ENCODE results near the gene GALR1. TPM values are rescaled to one million over a fixed set of nuclear protein-coding genes. Genes with fewer than 3 reads are reported as not detected.
A peak's percentile ranks its signal among the peaks of the same experiment; 100 is the strongest.

GALR1 gene, protein sequence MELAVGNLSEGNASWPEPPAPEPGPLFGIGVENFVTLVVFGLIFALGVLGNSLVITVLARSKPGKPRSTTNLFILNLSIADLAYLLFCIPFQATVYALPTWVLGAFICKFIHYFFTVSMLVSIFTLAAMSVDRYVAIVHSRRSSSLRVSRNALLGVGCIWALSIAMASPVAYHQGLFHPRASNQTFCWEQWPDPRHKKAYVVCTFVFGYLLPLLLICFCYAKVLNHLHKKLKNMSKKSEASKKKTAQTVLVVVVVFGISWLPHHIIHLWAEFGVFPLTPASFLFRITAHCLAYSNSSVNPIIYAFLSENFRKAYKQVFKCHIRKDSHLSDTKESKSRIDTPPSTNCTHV
- under 1 TPM in 2 of 3 donors, not detected in 1; under 0.01 TPM for total RNA-seq

DNA sequence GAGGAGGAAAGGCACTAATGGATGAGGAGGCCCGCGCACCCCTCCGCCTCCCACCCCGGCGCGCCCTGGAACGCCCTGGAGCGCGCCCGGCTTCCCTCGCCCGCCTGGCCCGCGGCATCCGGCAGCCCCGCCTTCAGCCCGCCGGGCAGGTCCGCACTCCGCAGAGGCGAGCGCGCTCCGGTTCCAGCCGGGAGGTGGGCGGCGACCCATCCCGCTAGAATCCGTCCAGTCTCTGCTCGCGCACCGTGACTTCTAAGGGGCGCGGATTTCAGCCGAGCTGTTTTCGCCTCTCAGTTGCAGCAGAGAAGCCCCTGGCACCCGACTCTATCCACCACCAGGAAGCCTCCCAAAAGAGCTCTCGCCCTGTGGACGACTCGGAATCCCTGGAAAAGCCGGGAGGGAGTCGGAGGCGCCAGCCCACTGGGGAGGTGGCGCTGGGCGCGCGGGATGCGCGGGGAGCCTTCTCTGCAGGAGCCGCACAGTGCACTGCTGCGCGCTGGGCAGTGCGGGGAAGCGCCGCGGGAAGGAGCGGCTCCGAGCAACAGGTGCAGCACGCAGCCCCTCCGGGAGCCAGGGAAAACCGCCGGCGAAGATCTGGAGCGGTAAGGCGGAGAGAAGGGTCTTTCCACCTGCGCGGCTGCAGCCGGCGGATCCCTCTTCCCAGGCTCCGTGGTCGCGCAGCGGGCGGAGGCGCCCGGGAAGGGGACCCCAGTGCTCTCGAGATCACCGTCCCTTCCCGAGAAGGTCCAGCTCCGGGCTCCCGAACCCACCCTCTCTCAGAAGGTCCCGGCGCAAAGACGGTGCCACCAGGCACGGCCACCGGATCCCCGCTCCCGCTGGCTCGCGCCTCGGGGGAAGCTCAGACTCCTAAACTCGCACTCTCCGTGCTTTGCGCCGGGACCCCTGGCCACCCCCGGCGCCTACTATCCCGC is at the start of gene GALR1:
TSS of gene GALR1 (plus strand) at position 280 of the 932 bp plus-strand sequence. CDS start 701 bp downstream, outside the sequence.
- Histone ChIP-seq H3K4me1 (peaks cover 0 to 10% of the 10 kb centered on the region in 2 donors), H3K27me3 (peaks cover 0 to 59% of the 10 kb centered on the region in 2 donors), H3K36me3 (no peaks in the 10 kb centered on the region), H3K27ac (no peak within 1 kb of the TSS), H3K9me3 (peaks cover 0 to 10% of the 10 kb centered on the region in 2 donors), H3K4me3 (peak within 1 kb of the TSS; percentile 31 to 58 (median 32))
- DNase-seq (ENCODE audit: low spot score in 2 of 2): no peak
- intact Hi-C loops (cut with DNase I; ENCODE audit: low total_unique reads): no loop called here
- TF ChIP-seq POLR2A (IDR thresholded peaks at IDR 0.05) (no peak), CTCF (IDR thresholded peaks at IDR 0.05) (no peak), POLR2AphosphoS5 (IDR thresholded peaks at IDR 0.05) (no peak)

GRCh38 chr18:77201506-77201905 is 48.1 kb upstream of the GALR1 start:
- Histone ChIP-seq H3K27ac (no peak overlapping the region), H3K36me3 (no peaks in the 10 kb centered on the region), H3K27me3 (no peaks in the 10 kb centered on the region), H3K4me3 (no peak overlapping the region), H3K4me1 (no peaks in the 10 kb centered on the region), H3K9me3 (no peaks in the 10 kb centered on the region)
- intact Hi-C loops (cut with DNase I; ENCODE audit: low total_unique reads): no loop called here
- TF ChIP-seq POLR2AphosphoS5 (IDR thresholded peaks at IDR 0.05) (no peak), CTCF (IDR thresholded peaks at IDR 0.05) (no peak), POLR2A (IDR thresholded peaks at IDR 0.05) (no peak)
- no peak for DNase-seq (ENCODE audit: low spot score in 2 of 2)

GRCh38 chr18:77202329-77202728 is 47.3 kb upstream of the GALR1 start:
- no peaks in the 10 kb centered on the region for H3K4me1 ChIP-seq
- TF ChIP-seq CTCF (IDR thresholded peaks at IDR 0.05): no peak
- TF ChIP-seq POLR2A (IDR thresholded peaks at IDR 0.05): no peak
- TF ChIP-seq POLR2AphosphoS5 (IDR thresholded peaks at IDR 0.05): no peak
- no peaks in the 10 kb centered on the region for H3K9me3 ChIP-seq
- H3K4me3 ChIP-seq: no peak overlapping the region
- intact Hi-C loops (cut with DNase I; ENCODE audit: low total_unique reads): no loop called here
- no peaks in the 10 kb centered on the region for H3K27me3 ChIP-seq
- no peaks in the 10 kb centered on the region for H3K36me3 ChIP-seq
- H3K27ac ChIP-seq: no peak overlapping the region
- no peak for DNase-seq (ENCODE audit: low spot score in 2 of 2)

GRCh38 chr18:77203071-77203470 is 46.6 kb upstream of the GALR1 start:
- H3K4me1 ChIP-seq: no peaks in the 10 kb centered on the region
- TF ChIP-seq POLR2A (IDR thresholded peaks at IDR 0.05): no peak
- intact Hi-C loops (cut with DNase I; ENCODE audit: low total_unique reads): no loop called here
- H3K36me3 ChIP-seq: no peaks in the 10 kb centered on the region
- H3K27ac ChIP-seq: no peak overlapping the region
- no peak overlapping the region for H3K4me3 ChIP-seq
- no peak for DNase-seq (ENCODE audit: low spot score in 2 of 2)
- H3K9me3 ChIP-seq: no peaks in the 10 kb centered on the region
- H3K27me3 ChIP-seq: no peaks in the 10 kb centered on the region

DNA sequence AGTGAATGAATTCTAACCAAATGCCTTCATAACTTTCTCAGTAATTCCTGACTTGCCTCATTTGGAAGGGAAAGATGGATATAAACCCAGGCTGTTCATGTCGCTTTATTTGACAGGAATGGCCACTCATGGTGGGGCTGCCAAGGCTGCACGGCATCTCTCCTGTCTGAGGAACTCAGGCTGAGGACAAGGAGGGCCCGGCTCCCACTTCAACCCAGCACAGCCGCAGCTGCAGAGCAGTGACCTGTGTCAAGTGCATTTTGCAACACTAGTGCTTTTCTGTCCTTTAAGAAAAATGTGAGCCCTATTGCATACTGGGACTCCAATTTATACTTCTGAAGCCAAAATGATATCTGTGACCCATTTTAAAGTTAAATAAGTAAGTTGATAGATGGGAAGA is 45.8 kb upstream of the GALR1 start:
- no peak for DNase-seq (ENCODE audit: low spot score in 2 of 2)
- intact Hi-C loops (cut with DNase I; ENCODE audit: low total_unique reads): no loop called here

More for the DNA sequence above, 45.8 kb upstream of the GALR1 start:
- Histone ChIP-seq H3K36me3 (no peaks in the 10 kb centered on the region), H3K27me3 (no peaks in the 10 kb centered on the region), H3K9me3 (no peaks in the 10 kb centered on the region), H3K27ac (no peak overlapping the region), H3K4me1 (no peaks in the 10 kb centered on the region), H3K4me3 (no peak overlapping the region)
- no peak for TF ChIP-seq POLR2AphosphoS5 (IDR thresholded peaks at IDR 0.05)
- no peak for TF ChIP-seq POLR2A (IDR thresholded peaks at IDR 0.05)
- TF ChIP-seq CTCF (IDR thresholded peaks at IDR 0.05): no peak
